GM12875 (cell line): ENCODE measurements around the gene IFNA5.

Experiments
- H3K4me3 ChIP-seq: one replicate; pipeline ENCODE4 v1.5.1; 2011; ENCODE audit warnings: low read depth, low read length, control low read depth
- TF ChIP-seq, protein P1 (sequence below): IDR thresholded peaks from 2 replicates; pipeline ENCODE4 v1.5.1; 2011; ENCODE audit warnings: low read depth, mild to moderate bottlenecking, control low read depth, inconsistent platforms, low read length, moderate library complexity, borderline replicate concordance; ENCODE audit not compliant: insufficient read depth

IFNA5 gene

GRCh38 chr9:21317956-21318923, 13.1 kb upstream of the IFNA5 start:
- TF ChIP-seq, protein P1, sequence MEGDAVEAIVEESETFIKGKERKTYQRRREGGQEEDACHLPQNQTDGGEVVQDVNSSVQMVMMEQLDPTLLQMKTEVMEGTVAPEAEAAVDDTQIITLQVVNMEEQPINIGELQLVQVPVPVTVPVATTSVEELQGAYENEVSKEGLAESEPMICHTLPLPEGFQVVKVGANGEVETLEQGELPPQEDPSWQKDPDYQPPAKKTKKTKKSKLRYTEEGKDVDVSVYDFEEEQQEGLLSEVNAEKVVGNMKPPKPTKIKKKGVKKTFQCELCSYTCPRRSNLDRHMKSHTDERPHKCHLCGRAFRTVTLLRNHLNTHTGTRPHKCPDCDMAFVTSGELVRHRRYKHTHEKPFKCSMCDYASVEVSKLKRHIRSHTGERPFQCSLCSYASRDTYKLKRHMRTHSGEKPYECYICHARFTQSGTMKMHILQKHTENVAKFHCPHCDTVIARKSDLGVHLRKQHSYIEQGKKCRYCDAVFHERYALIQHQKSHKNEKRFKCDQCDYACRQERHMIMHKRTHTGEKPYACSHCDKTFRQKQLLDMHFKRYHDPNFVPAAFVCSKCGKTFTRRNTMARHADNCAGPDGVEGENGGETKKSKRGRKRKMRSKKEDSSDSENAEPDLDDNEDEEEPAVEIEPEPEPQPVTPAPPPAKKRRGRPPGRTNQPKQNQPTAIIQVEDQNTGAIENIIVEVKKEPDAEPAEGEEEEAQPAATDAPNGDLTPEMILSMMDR = peak; percentile 53; the same call in 1 of the 2 replicates
- no peak overlapping the region for H3K4me3 ChIP-seq

- no peak overlapping the region for H3K4me3 ChIP-seq
- TF ChIP-seq, protein P1 = no peak
Measured at GRCh38 chr9:21316860-21317259, 11.7 kb upstream of the IFNA5 start.

DNA sequence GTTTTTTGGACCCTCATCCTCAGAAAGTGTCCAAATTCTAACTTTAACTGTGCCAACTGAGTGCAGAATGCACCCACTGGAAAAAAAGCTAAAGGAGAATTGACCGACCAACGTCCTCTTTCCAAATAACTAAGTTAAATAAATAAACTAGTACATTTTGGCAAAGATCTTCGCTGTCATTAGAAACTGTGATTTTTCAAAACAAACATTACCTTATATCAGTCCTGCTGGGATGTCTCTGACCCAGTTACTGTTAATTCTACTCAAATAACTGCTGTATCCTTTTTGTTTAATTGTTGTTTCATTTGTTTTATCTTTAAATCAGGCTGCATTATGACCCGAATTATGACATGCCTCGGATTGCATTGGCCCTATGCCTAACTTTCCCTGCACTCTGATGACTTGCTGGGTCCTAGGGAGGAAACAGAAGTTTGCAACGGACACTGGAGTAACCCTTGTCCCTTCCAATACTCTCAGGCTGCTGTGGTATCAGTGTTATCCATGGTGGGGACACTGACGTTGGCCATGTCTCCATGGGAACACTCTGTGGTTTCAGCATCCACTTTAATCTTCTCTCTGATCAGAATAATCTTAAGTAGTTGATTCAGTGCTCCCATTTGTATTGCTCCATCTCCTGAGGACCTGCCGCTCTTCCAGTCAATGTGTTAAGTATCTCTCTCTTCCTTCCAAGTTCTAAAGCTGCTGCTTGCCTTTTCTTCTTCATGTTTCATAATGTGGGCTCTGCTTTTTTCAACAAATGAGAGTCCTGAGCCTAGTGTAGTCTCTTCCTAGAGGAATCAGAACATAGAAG, 11.1 kb upstream of the IFNA5 start:
- TF ChIP-seq, protein P1 = no peak
- no peak overlapping the region for H3K4me3 ChIP-seq

DNA sequence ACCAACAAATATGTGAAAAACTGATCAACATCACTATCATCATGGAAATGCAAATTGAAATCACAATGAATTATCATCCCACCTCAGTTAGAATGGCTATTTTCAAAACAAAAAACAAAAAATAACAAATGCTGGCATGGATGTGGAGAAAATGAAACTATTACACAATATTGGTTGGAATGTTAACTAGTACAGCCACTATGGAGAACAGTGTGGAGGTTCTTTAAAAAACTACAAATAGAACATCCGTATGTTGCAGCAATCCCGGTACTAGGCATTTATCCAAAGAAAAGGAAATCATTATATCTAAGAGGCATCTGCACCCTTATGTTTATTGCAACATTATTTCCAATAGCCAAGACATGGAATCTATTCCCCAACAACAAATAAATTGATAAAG, 9.0 kb upstream of the IFNA5 start:
- H3K4me3 ChIP-seq = no peak overlapping the region
- TF ChIP-seq, protein P1 = no peak

DNA sequence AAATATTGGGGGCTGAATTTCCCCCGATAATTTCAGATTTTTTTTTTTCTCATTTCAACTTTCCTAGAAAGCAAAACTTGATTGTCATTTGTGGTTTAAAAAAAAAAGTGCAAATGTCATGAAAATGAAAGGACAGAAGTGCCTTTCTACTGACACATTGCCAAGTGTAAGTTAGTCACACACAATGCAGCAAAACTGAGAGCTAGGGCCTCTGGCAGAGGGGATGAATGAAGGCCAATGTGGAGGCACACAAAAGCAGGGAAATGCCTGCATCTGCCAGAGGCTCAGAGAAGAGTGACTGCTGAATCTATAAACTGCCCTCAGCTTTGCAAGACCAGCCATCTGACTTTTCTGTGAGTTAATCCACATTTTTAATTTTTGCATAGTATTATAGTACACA, 6.8 kb upstream of the IFNA5 start:
- H3K4me3 ChIP-seq = no peak overlapping the region
- TF ChIP-seq, protein P1 = no peak

DNA sequence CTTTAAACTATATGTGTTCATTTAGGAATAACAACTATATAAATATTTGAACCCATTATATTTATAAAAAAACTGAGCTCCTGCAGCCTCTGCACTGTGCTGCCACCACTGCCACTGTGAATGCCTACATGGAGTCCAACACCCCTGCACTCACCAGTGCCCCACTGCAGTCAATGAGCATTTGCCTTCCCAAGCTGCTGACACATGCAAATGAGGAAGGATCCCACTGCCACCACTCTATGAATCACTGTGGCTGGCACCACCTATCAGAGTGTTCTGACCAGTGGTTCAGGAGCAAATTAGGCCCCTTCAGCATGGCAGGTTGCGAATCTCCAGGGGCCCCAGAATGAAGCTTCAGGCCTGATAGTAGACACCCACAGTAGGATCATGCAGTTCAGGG, 9.1 kb downstream of the IFNA5 start:
- H3K4me3 ChIP-seq = no peak overlapping the region
- TF ChIP-seq, protein P1 = no peak
